ENCODE results near the gene MMRN2. TPM values are rescaled to one million over a fixed set of nuclear protein-coding genes. Genes with fewer than 3 reads are reported as not detected.

MMRN2 gene
- total and polyA plus RNA-seq, 2 of the 8 experiments (the other 6 are each of a cell fraction or from before 2014, with no cell fraction given): 1.2 TPM

GRCh38 chr10:86945361-86946212 is 11.8 kb downstream of the MMRN2 start:
- peak overlapping the region; percentile 24; the same call in 1 of the 2 replicates for H2AK5ac ChIP-seq (ENCODE audit: low read depth, low read length)
- H3K23me2 ChIP-seq (ENCODE audit: low read depth, low read length): no peaks in the 10 kb centered on the region
- H3K4me1 ChIP-seq (replicated peaks in 1 of 4; ENCODE audit: control insufficient read depth in 3 of 4, insufficient read depth in 4 of 4, low read length in 3 of 4): peaks cover 2 to 5% (median 3%) of the 10 kb centered on the region in 4 experiments; a peak in 6 of 7 replicates
- peak overlapping the region; percentile 2 for H4K5ac ChIP-seq (ENCODE audit: insufficient read length, low read depth, low read length)
- no peak overlapping the region for H3K9ac ChIP-seq (replicated peaks in 1 of 4; ENCODE audit: extremely low read depth in 1 of 4, low read depth in 3 of 4, low read length in 3 of 4)
- no peaks in the 10 kb centered on the region for H3K79me2 ChIP-seq (ENCODE audit: control insufficient read depth in 1 of 2, insufficient read depth in 2 of 2, low read length in 2 of 2)
- DNase-seq (ENCODE audit: low read depth in 1 of 2, low spot score in 2 of 2): peak; percentile 53 to 80
- H3K56ac ChIP-seq (replicated peaks; ENCODE audit: insufficient read length, low read depth, low read length): no peak overlapping the region
- H3K23ac ChIP-seq (ENCODE audit: insufficient read length): no peak overlapping the region
- peak overlapping the region; percentile 63 for H4K91ac ChIP-seq (replicated peaks; ENCODE audit: insufficient read length, low read length)
- H3K9me3 ChIP-seq (ENCODE audit: insufficient read depth in 2 of 2, low read depth in 1 of 2, low read length in 1 of 2): no peaks in the 10 kb centered on the region
- ChIA-PET POLR2A (ENCODE audit: partially characterized antibody) (interaction anchor here (1.3 to 2.8 kb wide), 5 partner anchors 10 to 25 kb away, joined by 4 to 38 read pairs (median 9); partner anchors contain the start of genes MMRN2 and SNCG), CTCF (ENCODE audit: partially characterized antibody) (interaction anchor here (0.6 to 26.4 kb wide), 24 partner anchors 8 to 718 kb away, joined by 3 to 975 read pairs (median 4); partner anchors contain the start of genes ADIRF, MMRN2 and SNCG)
- no peak overlapping the region for H3K14ac ChIP-seq (ENCODE audit: insufficient read length)
- H3K27ac ChIP-seq (ENCODE audit: low read depth, low read length): no peak overlapping the region
- no peak overlapping the region; the same call in 1 of the 2 replicates for H2AFZ ChIP-seq (ENCODE audit: low read length)
- peak overlapping the region; percentile 84 for H2BK5ac ChIP-seq (ENCODE audit: low read depth, low read length)
- peak overlapping the region; percentile 37; the same call in 1 of the 2 replicates for H4K8ac ChIP-seq (ENCODE audit: extremely low read depth, insufficient read depth, low read length)
- 73% methylated on average over 18 of the region's 18 CpGs; no CpG with 5 or more reads in 1 of the 2 experiments for WGBS, 2 experiments (ENCODE audit: extremely low coverage in 1 of 2, insufficient coverage in 1 of 2, insufficient read length in 1 of 2, insufficient replicate concordance in 2 of 2, low coverage in 1 of 2, low lambda C conversion rate in 2 of 2, missing lambda C conversion rate in 1 of 2)
- H2BK12ac ChIP-seq (ENCODE audit: low read depth, low read length): peak overlapping the region; percentile 93
- H2BK20ac ChIP-seq (ENCODE audit: low read length): peak overlapping the region; percentile 98
- no peak overlapping the region for H3K4me3 ChIP-seq (ENCODE audit: extremely low read depth in 1 of 4, insufficient read depth in 2 of 4, low read depth in 3 of 4, low read length in 4 of 4)
- H3K79me1 ChIP-seq (ENCODE audit: low read depth, low read length): no peaks in the 10 kb centered on the region
- no peak overlapping the region for H3K4me2 ChIP-seq (ENCODE audit: insufficient read depth in 1 of 2, low read depth in 2 of 2, low read length in 2 of 2)
- peak overlapping the region; percentile 75 for H2BK15ac ChIP-seq (ENCODE audit: low read length)
- peak overlapping the region; percentile 60 for H2BK120ac ChIP-seq (replicated peaks; ENCODE audit: low read depth, low read length)
- no peaks in the 10 kb centered on the region; a peak in 2 of 7 replicates for H3K27me3 ChIP-seq (replicated peaks in 1 of 4; ENCODE audit: control insufficient read depth in 3 of 4, extremely low read depth in 1 of 4, insufficient read depth in 3 of 4, low read length in 3 of 4)
- no peak for TF ChIP-seq TAF7 (optimal IDR thresholded peaks at IDR 0.05; ENCODE audit: borderline replicate concordance, low read depth, low read length)
- no peak for TF ChIP-seq GTF2F1 (IDR thresholded peaks at IDR 0.05; ENCODE audit: borderline replicate concordance, low read depth, low read length)
- TF ChIP-seq, protein P1, sequence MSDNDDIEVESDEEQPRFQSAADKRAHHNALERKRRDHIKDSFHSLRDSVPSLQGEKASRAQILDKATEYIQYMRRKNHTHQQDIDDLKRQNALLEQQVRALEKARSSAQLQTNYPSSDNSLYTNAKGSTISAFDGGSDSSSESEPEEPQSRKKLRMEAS (IDR thresholded peaks at IDR 0.05): peak; percentile 30; the same call in 1 of the 2 replicates
- peak; percentile 87 to 88 for TF ChIP-seq RAD21 (IDR thresholded peaks at IDR 0.05 in 1 of 2, conservative IDR thresholded peaks at IDR 0.05 in 1 of 2; ENCODE audit: low read depth in 2 of 2, low read length in 2 of 2)
- peak; percentile 82 for TF ChIP-seq YY1 (IDR thresholded peaks at IDR 0.05; ENCODE audit: low read depth, low read length)
- TF ChIP-seq, protein P2, sequence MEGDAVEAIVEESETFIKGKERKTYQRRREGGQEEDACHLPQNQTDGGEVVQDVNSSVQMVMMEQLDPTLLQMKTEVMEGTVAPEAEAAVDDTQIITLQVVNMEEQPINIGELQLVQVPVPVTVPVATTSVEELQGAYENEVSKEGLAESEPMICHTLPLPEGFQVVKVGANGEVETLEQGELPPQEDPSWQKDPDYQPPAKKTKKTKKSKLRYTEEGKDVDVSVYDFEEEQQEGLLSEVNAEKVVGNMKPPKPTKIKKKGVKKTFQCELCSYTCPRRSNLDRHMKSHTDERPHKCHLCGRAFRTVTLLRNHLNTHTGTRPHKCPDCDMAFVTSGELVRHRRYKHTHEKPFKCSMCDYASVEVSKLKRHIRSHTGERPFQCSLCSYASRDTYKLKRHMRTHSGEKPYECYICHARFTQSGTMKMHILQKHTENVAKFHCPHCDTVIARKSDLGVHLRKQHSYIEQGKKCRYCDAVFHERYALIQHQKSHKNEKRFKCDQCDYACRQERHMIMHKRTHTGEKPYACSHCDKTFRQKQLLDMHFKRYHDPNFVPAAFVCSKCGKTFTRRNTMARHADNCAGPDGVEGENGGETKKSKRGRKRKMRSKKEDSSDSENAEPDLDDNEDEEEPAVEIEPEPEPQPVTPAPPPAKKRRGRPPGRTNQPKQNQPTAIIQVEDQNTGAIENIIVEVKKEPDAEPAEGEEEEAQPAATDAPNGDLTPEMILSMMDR (IDR thresholded peaks at IDR 0.05; ENCODE audit: control extremely low read depth in 1 of 3, insufficient read depth in 1 of 3, low read depth in 1 of 3, low read length in 3 of 3): peak; percentile 91 to 93 (median 93)
- TF ChIP-seq MAFK (IDR thresholded peaks at IDR 0.05; ENCODE audit: low read depth, low read length): no peak
- TF ChIP-seq CEBPB (IDR thresholded peaks at IDR 0.05; ENCODE audit: low read depth, low read length): peak; percentile 92
- no peaks in the 10 kb centered on the region for H4K20me1 ChIP-seq (replicated peaks in 1 of 2; ENCODE audit: control insufficient read depth in 1 of 2, insufficient read depth in 2 of 2, low read length in 2 of 2)
- H3K18ac ChIP-seq (ENCODE audit: extremely low read depth, low read length): peak overlapping the region; percentile 84
- H3K36me3 ChIP-seq (ENCODE audit: control insufficient read depth in 2 of 4, insufficient read depth in 4 of 4, low read length in 3 of 4): no peaks in the 10 kb centered on the region
- peak; percentile 71 for FAIRE-seq
- H3K4ac ChIP-seq (replicated peaks; ENCODE audit: insufficient read length, low read depth, low read length): peak overlapping the region; percentile 55
